GM19468 (cell line): ENCODE measurements around the gene PALLD.

Experiments
- ATAC-seq: cut with Tn5 transposase; IDR thresholded peaks from one replicate; pipeline ENCODE4 v1.9.1; 2021; ENCODE audit warnings: mild to moderate bottlenecking, moderate library complexity, moderate number of reproducible peaks; ENCODE audit not compliant: unreplicated experiment; ENCODE audit errors: extremely low read depth

Gene PALLD

GRCh38 chr4:168636506-168637196, 139.8 kb downstream of the PALLD start:
- no peak for ATAC-seq

- ATAC-seq, result no peak
Measured at GRCh38 chr4:168637872-168638756, 141.3 kb downstream of the PALLD start.

GRCh38 chr4:168639914-168640313, 143.1 kb downstream of the PALLD start:
- no peak for ATAC-seq

GRCh38 chr4:168641811-168642140, 144.9 kb downstream of the PALLD start:
- ATAC-seq, result no peak

- ATAC-seq, result no peak
Measured at GRCh38 chr4:168642591-168642990, 145.7 kb downstream of the PALLD start.

GRCh38 chr4:168643111-168643795, 146.4 kb downstream of the PALLD start:
- no peak for ATAC-seq

- no peak for ATAC-seq
Measured at GRCh38 chr4:168643796-168644159, 146.9 kb downstream of the PALLD start.

- ATAC-seq, result no peak
Measured at GRCh38 chr4:168646001-168646768, 149.3 kb downstream of the PALLD start.

GRCh38 chr4:168647646-168648375, 151.0 kb downstream of the PALLD start:
- no peak for ATAC-seq

- no peak for ATAC-seq
Measured at GRCh38 chr4:168648494-168648893, 151.6 kb downstream of the PALLD start.

- no peak for ATAC-seq
Measured at GRCh38 chr4:168648929-168649328, 152.1 kb downstream of the PALLD start.

- no peak for ATAC-seq
Measured at GRCh38 chr4:168651374-168651773, 154.5 kb downstream of the PALLD start.

GRCh38 chr4:168651864-168652263, 155.0 kb downstream of the PALLD start:
- ATAC-seq, result no peak

GRCh38 chr4:168652755-168653154, 155.9 kb downstream of the PALLD start:
- ATAC-seq, result no peak

- ATAC-seq, result no peak
Measured at GRCh38 chr4:168654104-168654847, 157.4 kb downstream of the PALLD start.

- no peak for ATAC-seq
Measured at GRCh38 chr4:168654848-168655174, 158.0 kb downstream of the PALLD start.

GRCh38 chr4:168655182-168655581, 158.3 kb downstream of the PALLD start:
- no peak for ATAC-seq

- ATAC-seq, result no peak
Measured at GRCh38 chr4:168656055-168656660, 159.3 kb downstream of the PALLD start.

GRCh38 chr4:168656946-168657473, 160.2 kb downstream of the PALLD start:
- no peak for ATAC-seq
